GM23338 (cell line): Measurements from ENCODE around the gene TFEB. TPM values are rescaled to one million over a fixed set of nuclear protein-coding genes. Genes with fewer than 3 reads are reported as not detected.

ENCODE experiments used
- ATAC-seq: fragments of 200-7000 bp; cut with Tn5 transposase; 3 replicates; pipeline ENCODE4 v1.9.1; 2020
- DNase-seq: peaks from one replicate; pipeline ENCODE4 v3.0.0-alpha.2; 2015; ENCODE audit warnings: low spot score
- H2AFZ ChIP-seq: fragments of 200-600 bp; sonication (generic); 2 replicates; pipeline ENCODE4 v1.8.0; 2016; ENCODE audit warnings: antibody characterized with exemption, mild to moderate bottlenecking, moderate library complexity
- H3F3A ChIP-seq: fragments of 200-600 bp; sonication (generic); replicated peaks from 2 replicates; pipeline ENCODE4 v1.8.0; 2017; ENCODE audit warnings: antibody characterized with exemption, mixed run types, low read depth
- H3K27ac ChIP-seq: fragments of 200-600 bp; sonication (generic); 2 replicates; pipeline ENCODE4 v1.6.1; 2016; ENCODE audit warnings: low read depth
- H3K27me3 ChIP-seq: fragments of 200-600 bp; sonication (generic); 2 replicates; pipeline ENCODE4 v1.8.0; 2016; ENCODE audit warnings: mild to moderate bottlenecking, mixed run types, moderate library complexity; ENCODE audit not compliant: insufficient read depth
- H3K36me3 ChIP-seq: fragments of 200-600 bp; sonication (generic); 2 replicates; pipeline ENCODE4 v1.8.0; 2016; ENCODE audit warnings: mild to moderate bottlenecking; ENCODE audit not compliant: insufficient read depth
- H3K4me1 ChIP-seq: fragments of 200-600 bp; sonication (generic); 2 replicates; pipeline ENCODE4 v1.8.0; 2016; ENCODE audit warnings: mild to moderate bottlenecking, moderate library complexity; ENCODE audit not compliant: insufficient read depth
- H3K4me2 ChIP-seq: fragments of 200-600 bp; sonication (generic); 2 replicates; pipeline ENCODE4 v1.7.1; 2017; ENCODE audit warnings: mixed run types
- H3K4me3 ChIP-seq: fragments of 200-600 bp; sonication (generic); 2 replicates; pipeline ENCODE4 v1.6.1; 2016; ENCODE audit warnings: mixed run types
- H3K79me2 ChIP-seq: fragments of 200-600 bp; sonication (generic); replicated peaks from 2 replicates; pipeline ENCODE4 v1.8.0; 2017; ENCODE audit warnings: mild to moderate bottlenecking; ENCODE audit not compliant: insufficient read depth
- H3K9me2 ChIP-seq: fragments of 200-600 bp; sonication (generic); 2 replicates; pipeline ENCODE4 v1.8.0; 2017; ENCODE audit not compliant: insufficient read depth
- H4K20me1 ChIP-seq: fragments of 200-600 bp; sonication (generic); replicated peaks from 2 replicates; pipeline ENCODE4 v1.8.0; 2017; ENCODE audit warnings: mild to moderate bottlenecking; ENCODE audit not compliant: insufficient read depth
- H3K27ac Mint-ChIP-seq: 2 replicates; pipeline ENCODE4 v1.8.0; 2020; ENCODE audit warnings: inconsistent platforms, mild to moderate bottlenecking, moderate library complexity, mixed read lengths
- H3K27me3 Mint-ChIP-seq: 3 replicates; pipeline ENCODE4 v1.8.0; 2022; ENCODE audit warnings: low read depth, mild to moderate bottlenecking, moderate library complexity, mixed read lengths, inconsistent platforms; ENCODE audit not compliant: insufficient read depth, poor library complexity
- H3K36me3 Mint-ChIP-seq: 3 replicates; pipeline ENCODE4 v1.8.0; 2021; ENCODE audit warnings: low read depth, mild to moderate bottlenecking, inconsistent platforms, moderate library complexity, mixed read lengths
- H3K4me1 Mint-ChIP-seq: 3 replicates; pipeline ENCODE4 v1.8.0; 2020; ENCODE audit warnings: mild to moderate bottlenecking, inconsistent platforms, mixed read lengths
- H3K4me3 Mint-ChIP-seq: 3 replicates; pipeline ENCODE4 v1.8.0; 2021; ENCODE audit warnings: moderate library complexity, mild to moderate bottlenecking, inconsistent platforms, mixed read lengths
- H3K9me3 Mint-ChIP-seq: 3 replicates; pipeline ENCODE4 v1.8.0; 2020; ENCODE audit warnings: moderate library complexity, mild to moderate bottlenecking, inconsistent platforms, mixed read lengths
- CREB1 ChIP-seq: fragments of 250-450 bp; sonication (Bioruptor Pico); IDR thresholded peaks from 2 replicates; pipeline ENCODE4 v1.5.0; 2020; ENCODE audit warnings: low read depth, mild to moderate bottlenecking, moderate library complexity
- CTCF ChIP-seq, 2 experiments: fragments of 200-600 bp in 1 of 2; sonication (generic) in 1 of 2; conservative IDR thresholded peaks; 2 replicates each; pipeline versions ENCODE4 v1.5.1 to v1.6.1; 2016 to 2017; ENCODE audit warnings: antibody characterized with exemption in 2 of 2, low read depth in 2 of 2, mild to moderate bottlenecking in 2 of 2, moderate library complexity in 1 of 2
- EZH2 ChIP-seq: fragments of 200-600 bp; sonication (generic); IDR thresholded peaks from one replicate; pipeline ENCODE4 v1.8.0; 2017; ENCODE audit warnings: antibody characterized with exemption, mild to moderate bottlenecking, low read depth; ENCODE audit not compliant: unreplicated experiment
- NANOG ChIP-seq: IDR thresholded peaks from 2 replicates; pipeline ENCODE4 v1.6.1; 2016; ENCODE audit warnings: antibody characterized with exemption, borderline replicate concordance
- STAT1 ChIP-seq: IDR thresholded peaks from one replicate; pipeline ENCODE4 v1.6.1; 2016; ENCODE audit warnings: antibody characterized with exemption; ENCODE audit not compliant: unreplicated experiment
- ZNF114 ChIP-seq: fragments of 250-450 bp; sonication (Bioruptor Pico); IDR thresholded peaks from 2 replicates; pipeline ENCODE4 v1.5.0; 2020; ENCODE audit warnings: mild to moderate bottlenecking, moderate library complexity
- polyA plus RNA-seq: library from polyadenylated mRNA; unstranded; fragments of >200 nt; fragmentation: Nextera tagmentation; extraction: Ambion mirVana; gene quantifications from 2 replicates; pipeline ENCODE4 v1.2.1, GENCODE V29; 2016
- total RNA-seq: library from RNA; depleted of rRNA; stranded (reverse); fragments of >200 nt; shearing (Covaris generic); gene quantifications from 2 replicates; pipeline ENCODE4 v1.2.3, GENCODE V29; 2014
- TF ChIP-seq, protein P1 (sequence below): fragments of 250-450 bp; sonication (Bioruptor Pico); IDR thresholded peaks from 2 replicates; pipeline ENCODE4 v1.5.0; 2020; ENCODE audit warnings: mild to moderate bottlenecking, moderate library complexity

The TFEB gene
- total and polyA plus RNA-seq, 2 experiments from 2014 or later, result 1.3 to 4.3 TPM

DNA sequence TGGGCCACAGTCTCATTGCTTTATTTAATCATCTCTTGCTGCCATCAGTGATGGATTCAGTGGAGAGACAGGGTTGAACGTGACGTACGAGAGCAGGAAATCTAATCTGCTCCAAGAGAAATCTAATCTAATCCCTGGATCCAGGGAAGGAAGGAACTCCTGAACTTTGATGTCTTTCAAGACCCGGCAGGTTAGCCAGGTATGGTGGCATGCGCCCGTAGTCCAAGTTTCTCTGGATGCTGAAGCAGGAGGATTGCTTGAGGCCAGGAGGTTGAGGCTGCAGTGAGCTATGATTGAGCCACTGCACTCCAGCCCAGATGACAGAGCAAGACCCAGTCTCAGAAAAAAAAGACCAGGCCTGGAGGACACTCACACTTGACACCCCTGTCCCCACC is 23.2 kb upstream of the TFEB start:
- no peaks in the 10 kb centered on the region for H3K36me3 Mint-ChIP-seq
- no peak for DNase-seq
- H3K27ac ChIP-seq, result no peak overlapping the region
- no peak for TF ChIP-seq CTCF (conservative IDR thresholded peaks at IDR 0.05; ENCODE audit: low read depth in 2 of 2)
- no peak for TF ChIP-seq STAT1
- TF ChIP-seq, protein P1, sequence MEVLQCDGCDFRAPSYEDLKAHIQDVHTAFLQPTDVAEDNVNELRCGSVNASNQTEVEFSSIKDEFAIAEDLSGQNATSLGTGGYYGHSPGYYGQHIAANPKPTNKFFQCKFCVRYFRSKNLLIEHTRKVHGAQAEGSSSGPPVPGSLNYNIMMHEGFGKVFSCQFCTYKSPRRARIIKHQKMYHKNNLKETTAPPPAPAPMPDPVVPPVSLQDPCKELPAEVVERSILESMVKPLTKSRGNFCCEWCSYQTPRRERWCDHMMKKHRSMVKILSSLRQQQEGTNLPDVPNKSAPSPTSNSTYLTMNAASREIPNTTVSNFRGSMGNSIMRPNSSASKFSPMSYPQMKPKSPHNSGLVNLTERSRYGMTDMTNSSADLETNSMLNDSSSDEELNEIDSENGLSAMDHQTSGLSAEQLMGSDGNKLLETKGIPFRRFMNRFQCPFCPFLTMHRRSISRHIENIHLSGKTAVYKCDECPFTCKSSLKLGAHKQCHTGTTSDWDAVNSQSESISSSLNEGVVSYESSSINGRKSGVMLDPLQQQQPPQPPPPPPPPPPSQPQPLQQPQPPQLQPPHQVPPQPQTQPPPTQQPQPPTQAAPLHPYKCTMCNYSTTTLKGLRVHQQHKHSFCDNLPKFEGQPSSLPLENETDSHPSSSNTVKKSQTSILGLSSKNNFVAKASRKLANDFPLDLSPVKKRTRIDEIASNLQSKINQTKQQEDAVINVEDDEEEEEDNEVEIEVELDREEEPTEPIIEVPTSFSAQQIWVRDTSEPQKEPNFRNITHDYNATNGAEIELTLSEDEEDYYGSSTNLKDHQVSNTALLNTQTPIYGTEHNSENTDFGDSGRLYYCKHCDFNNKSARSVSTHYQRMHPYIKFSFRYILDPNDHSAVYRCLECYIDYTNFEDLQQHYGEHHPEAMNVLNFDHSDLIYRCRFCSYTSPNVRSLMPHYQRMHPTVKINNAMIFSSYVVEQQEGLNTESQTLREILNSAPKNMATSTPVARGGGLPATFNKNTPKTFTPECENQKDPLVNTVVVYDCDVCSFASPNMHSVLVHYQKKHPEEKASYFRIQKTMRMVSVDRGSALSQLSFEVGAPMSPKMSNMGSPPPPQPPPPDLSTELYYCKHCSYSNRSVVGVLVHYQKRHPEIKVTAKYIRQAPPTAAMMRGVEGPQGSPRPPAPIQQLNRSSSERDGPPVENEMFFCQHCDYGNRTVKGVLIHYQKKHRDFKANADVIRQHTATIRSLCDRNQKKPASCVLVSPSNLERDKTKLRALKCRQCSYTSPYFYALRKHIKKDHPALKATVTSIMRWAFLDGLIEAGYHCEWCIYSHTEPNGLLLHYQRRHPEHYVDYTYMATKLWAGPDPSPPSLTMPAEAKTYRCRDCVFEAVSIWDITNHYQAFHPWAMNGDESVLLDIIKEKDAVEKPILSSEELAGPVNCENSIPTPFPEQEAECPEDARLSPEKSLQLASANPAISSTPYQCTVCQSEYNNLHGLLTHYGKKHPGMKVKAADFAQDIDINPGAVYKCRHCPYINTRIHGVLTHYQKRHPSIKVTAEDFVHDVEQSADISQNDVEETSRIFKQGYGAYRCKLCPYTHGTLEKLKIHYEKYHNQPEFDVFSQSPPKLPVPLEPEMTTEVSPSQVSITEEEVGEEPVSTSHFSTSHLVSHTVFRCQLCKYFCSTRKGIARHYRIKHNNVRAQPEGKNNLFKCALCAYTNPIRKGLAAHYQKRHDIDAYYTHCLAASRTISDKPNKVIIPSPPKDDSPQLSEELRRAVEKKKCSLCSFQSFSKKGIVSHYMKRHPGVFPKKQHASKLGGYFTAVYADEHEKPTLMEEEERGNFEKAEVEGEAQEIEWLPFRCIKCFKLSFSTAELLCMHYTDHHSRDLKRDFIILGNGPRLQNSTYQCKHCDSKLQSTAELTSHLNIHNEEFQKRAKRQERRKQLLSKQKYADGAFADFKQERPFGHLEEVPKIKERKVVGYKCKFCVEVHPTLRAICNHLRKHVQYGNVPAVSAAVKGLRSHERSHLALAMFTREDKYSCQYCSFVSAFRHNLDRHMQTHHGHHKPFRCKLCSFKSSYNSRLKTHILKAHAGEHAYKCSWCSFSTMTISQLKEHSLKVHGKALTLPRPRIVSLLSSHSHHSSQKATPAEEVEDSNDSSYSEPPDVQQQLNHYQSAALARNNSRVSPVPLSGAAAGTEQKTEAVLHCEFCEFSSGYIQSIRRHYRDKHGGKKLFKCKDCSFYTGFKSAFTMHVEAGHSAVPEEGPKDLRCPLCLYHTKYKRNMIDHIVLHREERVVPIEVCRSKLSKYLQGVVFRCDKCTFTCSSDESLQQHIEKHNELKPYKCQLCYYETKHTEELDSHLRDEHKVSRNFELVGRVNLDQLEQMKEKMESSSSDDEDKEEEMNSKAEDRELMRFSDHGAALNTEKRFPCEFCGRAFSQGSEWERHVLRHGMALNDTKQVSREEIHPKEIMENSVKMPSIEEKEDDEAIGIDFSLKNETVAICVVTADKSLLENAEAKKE (CRISPR knock-in tag), result no peak
- no peak for TF ChIP-seq ZNF114
- TF ChIP-seq NANOG, result no peak
- no peak for TF ChIP-seq EZH2
- TF ChIP-seq CREB1 (CRISPR knock-in tag), result no peak
- no peak overlapping the region for H3K4me3 Mint-ChIP-seq
- ATAC-seq, result no peak
- H3K4me1 Mint-ChIP-seq, result peaks cover 7% of the 10 kb centered on the region
- H3K9me2 ChIP-seq, result no peaks in the 10 kb centered on the region
- H3K9me3 Mint-ChIP-seq, result no peaks in the 10 kb centered on the region
- no peak overlapping the region for H3K27ac Mint-ChIP-seq
- no peak overlapping the region for H3K4me2 ChIP-seq
- no peaks in the 10 kb centered on the region for H3K27me3 ChIP-seq
- no peaks in the 10 kb centered on the region for H3K36me3 ChIP-seq
- no peaks in the 10 kb centered on the region for H4K20me1 ChIP-seq
- H3K79me2 ChIP-seq, result no peaks in the 10 kb centered on the region
- peaks cover 16% of the 10 kb centered on the region for H3K27me3 Mint-ChIP-seq
- H3F3A ChIP-seq, result no peaks in the 10 kb centered on the region
- H3K4me1 ChIP-seq, result no peaks in the 10 kb centered on the region
- H2AFZ ChIP-seq, result no peak overlapping the region
- H3K4me3 ChIP-seq, result no peak overlapping the region
